Lower lobe of right lung (tissue), 2 donors: ENCODE data around the gene REX1BD. TPM values are rescaled to one million over a fixed set of nuclear protein-coding genes. Genes with fewer than 3 reads are reported as not detected.
A peak's percentile ranks its signal among the peaks of the same experiment; 100 is the strongest.

Experiments
- ATAC-seq, 2 donors: fragments of 200-7000 bp; cut with Tn5 transposase; one replicate each; pipeline ENCODE4 v1.9.1; 2020 to 2022; ENCODE audit warnings: mild to moderate bottlenecking in 2 of 2, moderate library complexity in 2 of 2
- DNase-seq: peaks from one replicate; pipeline ENCODE4 v3.0.0-alpha.2; 2020
- H3K27ac ChIP-seq: fragments of 200-600 bp; one replicate; pipeline ENCODE4 v1.8.0; 2022
- H3K27me3 ChIP-seq: fragments of 200-600 bp; one replicate; pipeline ENCODE4 v1.8.0; 2022; ENCODE audit warnings: low read depth
- H3K36me3 ChIP-seq: fragments of 200-600 bp; one replicate; pipeline ENCODE4 v1.8.0; 2022; ENCODE audit warnings: mild to moderate bottlenecking
- H3K4me1 ChIP-seq: fragments of 200-600 bp; one replicate; pipeline ENCODE4 v1.8.0; 2022
- H3K4me3 ChIP-seq: fragments of 200-600 bp; one replicate; pipeline ENCODE4 v1.8.0; 2022; ENCODE audit warnings: mild to moderate bottlenecking
- H3K9me3 ChIP-seq: fragments of 200-600 bp; one replicate; pipeline ENCODE4 v1.8.0; 2022
- CTCF ChIP-seq: fragments of 200-600 bp; IDR thresholded peaks from one replicate; pipeline ENCODE4 v1.8.0; 2022; ENCODE audit warnings: antibody characterized with exemption, mild to moderate bottlenecking
- intact Hi-C: fragments of 100-400 bp; cut with DNase I; formaldehyde crosslinking; loops from one replicate; pipeline ENCODE4 v1.11.0; 2022
- total RNA-seq: library from RNA; stranded (reverse); fragmentation: NEBNext Ultra II Directional; extraction: Animal tissue kit (Norgen Biotek cat#: 25700); gene quantifications from one replicate; pipeline ENCODE4 v1.2.1, GENCODE V29; 2021
- donor health status: DM: no; HTN: yes; CAD: no; lungs with severe emphysema.

REX1BD gene
- total RNA-seq, 1 donor from 2014 or later = 60.4 TPM

- no peaks in the 10 kb centered on the region for H3K36me3 ChIP-seq
- ATAC-seq (peak; percentile 28 to 46), DNase-seq (no peak)
- TF ChIP-seq CTCF = no peak
- no peaks in the 10 kb centered on the region for H3K9me3 ChIP-seq
- H3K4me1 ChIP-seq = peaks cover 51% of the 10 kb centered on the region
- intact Hi-C loops = no loop called here
- no peak overlapping the region for H3K27ac ChIP-seq
- H3K4me3 ChIP-seq = no peak overlapping the region
- peaks cover 95% of the 10 kb centered on the region for H3K27me3 ChIP-seq
These were observed 21.1 kb downstream of the REX1BD start for GRCh38 chr19:18609717-18610051.

- H3K27me3 ChIP-seq = peaks cover 95% of the 10 kb centered on the region
These were observed 21.6 kb downstream of the REX1BD start for GRCh38 chr19:18610245-18610555.

GRCh38 chr19:18610556-18611326, 22.1 kb downstream of the REX1BD start:
- Histone ChIP-seq H3K27ac (no peak overlapping the region), H3K4me3 (no peak overlapping the region), H3K36me3 (no peaks in the 10 kb centered on the region), H3K4me1 (peaks cover 51% of the 10 kb centered on the region), H3K9me3 (no peaks in the 10 kb centered on the region), H3K27me3 (peaks cover 95% of the 10 kb centered on the region)
- intact Hi-C loops = no loop called here
- TF ChIP-seq CTCF = no peak
- DNase-seq = no peak
- peak; percentile 8 to 22 for ATAC-seq

More at GRCh38 chr19:18610245-18610555, 21.6 kb downstream of the REX1BD start:
- H3K9me3 ChIP-seq = no peaks in the 10 kb centered on the region
- H3K27ac ChIP-seq = no peak overlapping the region
- peaks cover 51% of the 10 kb centered on the region for H3K4me1 ChIP-seq
- no peak overlapping the region for H3K4me3 ChIP-seq
- intact Hi-C loops = no loop called here
- ATAC-seq (peak; percentile 11 to 47), DNase-seq (no peak)
- no peaks in the 10 kb centered on the region for H3K36me3 ChIP-seq
- no peak for TF ChIP-seq CTCF

GRCh38 chr19:18611327-18612050, 22.9 kb downstream of the REX1BD start:
- H3K4me1 ChIP-seq = peaks cover 51% of the 10 kb centered on the region
- DNase-seq = no peak
- intact Hi-C loops = no loop called here

More at GRCh38 chr19:18611327-18612050, 22.9 kb downstream of the REX1BD start:
- H3K36me3 ChIP-seq = no peaks in the 10 kb centered on the region
- H3K27ac ChIP-seq = no peak overlapping the region
- H3K9me3 ChIP-seq = no peaks in the 10 kb centered on the region
- TF ChIP-seq CTCF = no peak
- no peak for ATAC-seq
- peaks cover 89% of the 10 kb centered on the region for H3K27me3 ChIP-seq
- peak overlapping the region; percentile 13 for H3K4me3 ChIP-seq
